Astrocyte (in vitro differentiated cells and primary cell): Measurements from ENCODE around the gene OR6C2.

Experiments
- CTCF ChIP-seq: IDR thresholded peaks from 2 replicates; pipeline ENCODE4 v1.5.1; 2011; ENCODE audit warnings: low read depth, mild to moderate bottlenecking, inconsistent platforms, low read length, moderate library complexity; ENCODE audit not compliant: insufficient read depth
- EZH2 ChIP-seq: IDR thresholded peaks from 2 replicates; pipeline ENCODE4 v1.6.1; 2012; ENCODE audit warnings: mild to moderate bottlenecking, low read length, inconsistent platforms; ENCODE audit not compliant: insufficient read depth

- TF ChIP-seq CTCF, result no peak
- TF ChIP-seq EZH2, result no peak
Measured at GRCh38 chr12:55396326-55396725, 47.5 kb upstream of the OR6C2 start.
